ENCODE results near the gene EYA4.

The EYA4 gene

GRCh38 chr6:133503336-133503729 is 262.2 kb downstream of the EYA4 start:
- no peak for TF ChIP-seq CTCF (IDR thresholded peaks at IDR 0.05)
- no peaks in the 10 kb centered on the region for H3K9me3 ChIP-seq
- H3K27ac ChIP-seq = no peak overlapping the region
- no peaks in the 10 kb centered on the region for H3K36me3 ChIP-seq
- no peaks in the 10 kb centered on the region for H3K27me3 ChIP-seq
- H3K4me3 ChIP-seq (ENCODE audit: low read depth in 1 of 2, low read length in 1 of 2) = no peak overlapping the region
- H3K4me1 ChIP-seq (ENCODE audit: control insufficient read depth in 1 of 2, insufficient read depth in 1 of 2, low read depth in 1 of 2, low read length in 1 of 2) = no peaks in the 10 kb centered on the region

GRCh38 chr6:133504158-133504557 is 263.0 kb downstream of the EYA4 start:
- no peaks in the 10 kb centered on the region for H3K36me3 ChIP-seq
- H3K4me1 ChIP-seq (ENCODE audit: control insufficient read depth in 1 of 2, insufficient read depth in 1 of 2, low read depth in 1 of 2, low read length in 1 of 2) = no peaks in the 10 kb centered on the region

GRCh38 chr6:133504761-133505160 is 263.6 kb downstream of the EYA4 start:
- H3K4me3 ChIP-seq (ENCODE audit: low read depth in 1 of 2, low read length in 1 of 2) = no peak overlapping the region
- no peak overlapping the region for H3K27ac ChIP-seq
- no peaks in the 10 kb centered on the region for H3K4me1 ChIP-seq (ENCODE audit: control insufficient read depth in 1 of 2, insufficient read depth in 1 of 2, low read depth in 1 of 2, low read length in 1 of 2)
- TF ChIP-seq CTCF (IDR thresholded peaks at IDR 0.05) = no peak
- no peaks in the 10 kb centered on the region for H3K27me3 ChIP-seq
- H3K9me3 ChIP-seq = no peaks in the 10 kb centered on the region
- no peaks in the 10 kb centered on the region for H3K36me3 ChIP-seq

More at GRCh38 chr6:133504158-133504557, 263.0 kb downstream of the EYA4 start:
- H3K9me3 ChIP-seq = no peaks in the 10 kb centered on the region
- H3K27ac ChIP-seq = no peak overlapping the region
- H3K27me3 ChIP-seq = no peaks in the 10 kb centered on the region
- TF ChIP-seq CTCF (IDR thresholded peaks at IDR 0.05) = no peak
- no peak overlapping the region for H3K4me3 ChIP-seq (ENCODE audit: low read depth in 1 of 2, low read length in 1 of 2)

GRCh38 chr6:133505681-133506080 is 264.5 kb downstream of the EYA4 start:
- Histone ChIP-seq H3K27me3 (no peaks in the 10 kb centered on the region), H3K36me3 (no peaks in the 10 kb centered on the region), H3K4me3 (ENCODE audit: low read depth in 1 of 2, low read length in 1 of 2) (no peak overlapping the region), H3K9me3 (no peaks in the 10 kb centered on the region), H3K27ac (no peak overlapping the region), H3K4me1 (ENCODE audit: control insufficient read depth in 1 of 2, insufficient read depth in 1 of 2, low read depth in 1 of 2, low read length in 1 of 2) (no peaks in the 10 kb centered on the region)
- no peak for TF ChIP-seq CTCF (IDR thresholded peaks at IDR 0.05)

GRCh38 chr6:133512410-133513016 is 271.4 kb downstream of the EYA4 start:
- Histone ChIP-seq H3K9me3 (no peaks in the 10 kb centered on the region), H3K4me1 (ENCODE audit: control insufficient read depth in 1 of 2, insufficient read depth in 1 of 2, low read depth in 1 of 2, low read length in 1 of 2) (no peaks in the 10 kb centered on the region), H3K4me3 (ENCODE audit: low read depth in 1 of 2, low read length in 1 of 2) (no peak overlapping the region), H3K27ac (no peak overlapping the region), H3K27me3 (no peaks in the 10 kb centered on the region), H3K36me3 (no peaks in the 10 kb centered on the region)
- TF ChIP-seq CTCF (IDR thresholded peaks at IDR 0.05) = no peak

All from neutrophil (primary cell).